ENCODE measurements around the gene REPS2.
"Not testable (repeated sequence)": the region's sequence is repeated elsewhere in the genome, so short reads cannot be mapped to it uniquely, and the experiment has no call there.

Gene REPS2

GRCh38 chrX:16958356-16958755 lies 11.9 kb downstream of the REPS2 start:
- no peak for TF ChIP-seq CTCF (IDR thresholded peaks at IDR 0.05; ENCODE audit: insufficient read depth, low read depth, low read length, missing control alignments)
- DNase-seq (ENCODE audit: low read depth): no peak

GRCh38 chrX:16962661-16963060 lies 16.2 kb downstream of the REPS2 start:
- not testable (repeated sequence) for DNase-seq (ENCODE audit: low read depth); H3K4me3 ChIP-seq (ENCODE audit: low read depth, low read length)

More at GRCh38 chrX:16958356-16958755, 11.9 kb downstream of the REPS2 start:
- no peak overlapping the region for H3K4me3 ChIP-seq (ENCODE audit: low read depth, low read length)

- DNase-seq (ENCODE audit: low read depth): no peak
- TF ChIP-seq CTCF (IDR thresholded peaks at IDR 0.05; ENCODE audit: insufficient read depth, low read depth, low read length, missing control alignments): no peak
- H3K4me3 ChIP-seq (ENCODE audit: low read depth, low read length): no peak overlapping the region
Measured at GRCh38 chrX:16963216-16963615, 16.8 kb downstream of the REPS2 start.

- H3K4me3 ChIP-seq (ENCODE audit: low read depth, low read length); DNase-seq (ENCODE audit: low read depth): not testable (repeated sequence)
Measured at GRCh38 chrX:16964976-16965375, 18.5 kb downstream of the REPS2 start.

GRCh38 chrX:16966752-16967448 lies 20.4 kb downstream of the REPS2 start:
- H3K4me3 ChIP-seq (ENCODE audit: low read depth, low read length): no peak overlapping the region
- no peak for DNase-seq (ENCODE audit: low read depth)
- TF ChIP-seq CTCF (IDR thresholded peaks at IDR 0.05; ENCODE audit: insufficient read depth, low read depth, low read length, missing control alignments): no peak

GRCh38 chrX:16968753-16969152 lies 22.3 kb downstream of the REPS2 start:
- DNase-seq (ENCODE audit: low read depth); H3K4me3 ChIP-seq (ENCODE audit: low read depth, low read length): not testable (repeated sequence)

- no peak for DNase-seq (ENCODE audit: low read depth)
- H3K4me3 ChIP-seq (ENCODE audit: low read depth, low read length): no peak overlapping the region
- no peak for TF ChIP-seq CTCF (IDR thresholded peaks at IDR 0.05; ENCODE audit: insufficient read depth, low read depth, low read length, missing control alignments)
Measured at GRCh38 chrX:16970977-16971376, 24.5 kb downstream of the REPS2 start.

- TF ChIP-seq CTCF (IDR thresholded peaks at IDR 0.05; ENCODE audit: insufficient read depth, low read depth, low read length, missing control alignments): no peak
- DNase-seq (ENCODE audit: low read depth): no peak
- H3K4me3 ChIP-seq (ENCODE audit: low read depth, low read length): no peak overlapping the region
Measured at GRCh38 chrX:16971694-16972093, 25.2 kb downstream of the REPS2 start.

Data from GM12865 (cell line).